CD4-positive, CD25-positive, alpha-beta regulatory T cell (primary cell): Measurements from ENCODE around the gene GRIK5. TPM values are rescaled to one million over a fixed set of nuclear protein-coding genes. Genes with fewer than 3 reads are reported as not detected.

ENCODE experiments used
- ATAC-seq, 2 donors: fragments of 150-1000 bp; cut with Tn5 transposase; one replicate each; pipeline ENCODE4 v1.10.0; 2021; ENCODE audit warnings: low read depth in 2 of 2, moderate number of reproducible peaks in 2 of 2, moderate library complexity in 1 of 2
- DNase-seq, 3 donors: peaks; one replicate each; pipeline versions ENCODE4 v3.0.0 to v3.0.0-alpha.2; 2012 to 2022; ENCODE audit warnings: mixed read lengths in 1 of 3
- H3K27ac ChIP-seq: one replicate; pipeline ENCODE4 v1.7.0; 2013; ENCODE audit warnings: mild to moderate bottlenecking, low read length; ENCODE audit not compliant: insufficient read depth, poor library complexity, severe bottlenecking
- H3K27me3 ChIP-seq: one replicate; pipeline ENCODE4 v1.7.0; 2013; ENCODE audit warnings: low read length; ENCODE audit not compliant: control insufficient read depth, insufficient read depth
- H3K36me3 ChIP-seq: one replicate; pipeline ENCODE4 v1.7.0; 2013; ENCODE audit warnings: mild to moderate bottlenecking, low read length, moderate library complexity; ENCODE audit not compliant: control insufficient read depth, insufficient read depth
- H3K4me1 ChIP-seq: 2 replicates; pipeline ENCODE4 v1.7.0; 2013; ENCODE audit warnings: mild to moderate bottlenecking, low read length; ENCODE audit not compliant: insufficient read depth, control insufficient read depth, poor library complexity, severe bottlenecking
- H3K4me3 ChIP-seq: one replicate; pipeline ENCODE4 v1.7.0; 2013; ENCODE audit warnings: low read depth, mild to moderate bottlenecking, low read length, moderate library complexity
- H3K9me3 ChIP-seq, 2 experiments: 1 replicate in 1 of 2; 2 replicates in 1 of 2; pipeline ENCODE4 v1.7.0; 2013; ENCODE audit warnings: low read length in 2 of 2, mild to moderate bottlenecking in 1 of 2, moderate library complexity in 1 of 2; ENCODE audit not compliant: control insufficient read depth in 2 of 2
- H3K27ac Mint-ChIP-seq, 3 donors: one replicate each; pipeline ENCODE4 v1.8.0; 2020 to 2022; ENCODE audit warnings: mild to moderate bottlenecking in 3 of 3, mixed read lengths in 3 of 3, moderate library complexity in 2 of 3
- H3K27me3 Mint-ChIP-seq: one replicate; pipeline ENCODE4 v1.8.0; 2022; ENCODE audit warnings: mild to moderate bottlenecking, mixed read lengths
- H3K36me3 Mint-ChIP-seq: one replicate; pipeline ENCODE4 v1.8.0; 2020; ENCODE audit warnings: mixed read lengths
- H3K4me1 Mint-ChIP-seq, 4 donors: one replicate each; pipeline ENCODE4 v1.8.0; 2020 to 2022; ENCODE audit warnings: mixed read lengths in 4 of 4, mild to moderate bottlenecking in 1 of 4
- H3K4me3 Mint-ChIP-seq, 4 donors: one replicate each; pipeline ENCODE4 v1.8.0; 2020 to 2022; ENCODE audit warnings: mild to moderate bottlenecking in 4 of 4, mixed read lengths in 4 of 4, moderate library complexity in 3 of 4
- H3K9me3 Mint-ChIP-seq, 7 donors: one replicate each; pipeline ENCODE4 v1.8.0; 2020 to 2022; ENCODE audit warnings: mixed read lengths in 7 of 7, mild to moderate bottlenecking in 3 of 7, moderate library complexity in 2 of 7
- polyA plus RNA-seq, 4 donors: library from polyadenylated mRNA; unstranded; fragments of 300-500 nt; fragmentation: Illumina TruSeq; gene quantifications; one replicate each; pipeline ENCODE4 v1.2.3, GENCODE V29; 2021
- total RNA-seq: library from RNA; stranded (reverse); gene quantifications from one replicate; pipeline ENCODE4 v1.2.3, GENCODE V29; 2022

Gene GRIK5
- total and polyA plus RNA-seq, 5 donors from 2014 or later = 0.06 to 0.52 TPM; not detected in 3

GRCh38 chr19:42074513-42075363 is 4.7 kb upstream of the GRIK5 start:
- H3K27me3 ChIP-seq = no peaks in the 10 kb centered on the region
- Mint-ChIP-seq H3K4me3 (peak overlapping the region; percentile 91 to 99 (median 96)), H3K27ac (peak overlapping the region; percentile 98 to 100 (median 100)), H3K9me3 (no peaks in the 10 kb centered on the region), H3K27me3 (peaks cover 8% of the 10 kb centered on the region), H3K4me1 (peaks cover 4 to 39% (median 28%) of the 10 kb centered on the region in 4 donors), H3K36me3 (peaks cover 27% of the 10 kb centered on the region)
- no peaks in the 10 kb centered on the region for H3K9me3 ChIP-seq
- H3K4me3 ChIP-seq = peak overlapping the region; percentile 91
- H3K4me1 ChIP-seq = peaks cover 27% of the 10 kb centered on the region
- DNase-seq = peak in 1 of 3 donors; percentile 16
- no peak for ATAC-seq
- peaks cover 14% of the 10 kb centered on the region for H3K36me3 ChIP-seq
- peak overlapping the region; percentile 98 for H3K27ac ChIP-seq

GRCh38 chr19:42071247-42071646 is 1.2 kb upstream of the GRIK5 start:
- DNase-seq (no peak), ATAC-seq (no peak)
- H3K4me1 Mint-ChIP-seq = peaks cover 4 to 16% (median 10%) of the 10 kb centered on the region in 4 donors
- Histone ChIP-seq H3K27ac (no peak overlapping the region), H3K4me1 (peaks cover 10% of the 10 kb centered on the region), H3K27me3 (no peaks in the 10 kb centered on the region), H3K36me3 (no peaks in the 10 kb centered on the region), H3K9me3 (no peaks in the 10 kb centered on the region), H3K4me3 (no peak overlapping the region)
- no peaks in the 10 kb centered on the region for H3K9me3 Mint-ChIP-seq
- H3K27ac Mint-ChIP-seq = no peak overlapping the region
- H3K27me3 Mint-ChIP-seq = peaks cover 8% of the 10 kb centered on the region
- H3K4me3 Mint-ChIP-seq = peak overlapping the region in 1 of 4 donors; percentile 60
- H3K36me3 Mint-ChIP-seq = peaks cover 7% of the 10 kb centered on the region

- ATAC-seq (no peak), DNase-seq (no peak)
- Mint-ChIP-seq H3K27me3 (peaks cover 4% of the 10 kb centered on the region), H3K4me3 (no peak overlapping the region), H3K9me3 (no peaks in the 10 kb centered on the region), H3K4me1 (peaks cover 0 to 4% (median 0%) of the 10 kb centered on the region in 4 donors), H3K27ac (no peak overlapping the region), H3K36me3 (no peaks in the 10 kb centered on the region)
- no peak overlapping the region for H3K27ac ChIP-seq
- H3K4me1 ChIP-seq = peaks cover 2% of the 10 kb centered on the region
- H3K36me3 ChIP-seq = no peaks in the 10 kb centered on the region
- H3K9me3 ChIP-seq = no peaks in the 10 kb centered on the region
- no peak overlapping the region for H3K4me3 ChIP-seq
- no peaks in the 10 kb centered on the region for H3K27me3 ChIP-seq
Observed at GRCh38 chr19:42068756-42069571, 1.0 kb downstream of the GRIK5 start.

GRCh38 chr19:42068361-42068755 is 1.6 kb downstream of the GRIK5 start:
- no peaks in the 10 kb centered on the region for H3K27me3 ChIP-seq
- Mint-ChIP-seq H3K4me3 (no peak overlapping the region), H3K4me1 (peaks cover 0 to 4% (median 0%) of the 10 kb centered on the region in 4 donors), H3K36me3 (no peaks in the 10 kb centered on the region), H3K27me3 (peaks cover 4% of the 10 kb centered on the region), H3K9me3 (no peaks in the 10 kb centered on the region), H3K27ac (no peak overlapping the region)
- peaks cover 2% of the 10 kb centered on the region for H3K4me1 ChIP-seq
- H3K27ac ChIP-seq = no peak overlapping the region
- no peak for ATAC-seq
- no peaks in the 10 kb centered on the region for H3K9me3 ChIP-seq
- no peak for DNase-seq
- no peaks in the 10 kb centered on the region for H3K36me3 ChIP-seq
- no peak overlapping the region for H3K4me3 ChIP-seq

GRCh38 chr19:42067315-42067888 is 2.6 kb downstream of the GRIK5 start:
- peaks cover 4% of the 10 kb centered on the region for H3K27me3 Mint-ChIP-seq
- H3K4me1 Mint-ChIP-seq = no peaks in the 10 kb centered on the region
- H3K4me3 ChIP-seq = no peak overlapping the region
- H3K36me3 Mint-ChIP-seq = no peaks in the 10 kb centered on the region
- DNase-seq (no peak), ATAC-seq (no peak)
- H3K27ac ChIP-seq = no peak overlapping the region
- no peaks in the 10 kb centered on the region for H3K9me3 ChIP-seq
- no peak overlapping the region for H3K27ac Mint-ChIP-seq
- no peaks in the 10 kb centered on the region for H3K27me3 ChIP-seq
- H3K4me1 ChIP-seq = peaks cover 2% of the 10 kb centered on the region
- no peaks in the 10 kb centered on the region for H3K36me3 ChIP-seq
- no peaks in the 10 kb centered on the region for H3K9me3 Mint-ChIP-seq
- H3K4me3 Mint-ChIP-seq = no peak overlapping the region

- Mint-ChIP-seq H3K4me3 (no peak overlapping the region), H3K4me1 (peaks cover 0 to 4% (median 0%) of the 10 kb centered on the region in 4 donors), H3K9me3 (no peaks in the 10 kb centered on the region), H3K27ac (no peak overlapping the region), H3K27me3 (peaks cover 2% of the 10 kb centered on the region), H3K36me3 (no peaks in the 10 kb centered on the region)
- H3K4me1 ChIP-seq = peaks cover 2% of the 10 kb centered on the region
- DNase-seq (peak in 1 of 3 donors; percentile 62), ATAC-seq (no peak)
- H3K36me3 ChIP-seq = no peaks in the 10 kb centered on the region
- no peaks in the 10 kb centered on the region for H3K9me3 ChIP-seq
- H3K27ac ChIP-seq = no peak overlapping the region
- H3K27me3 ChIP-seq = no peaks in the 10 kb centered on the region
- no peak overlapping the region for H3K4me3 ChIP-seq
Observed at GRCh38 chr19:42066075-42066754, 3.8 kb downstream of the GRIK5 start.

GRCh38 chr19:42065511-42065910 is 4.5 kb downstream of the GRIK5 start:
- H3K27me3 Mint-ChIP-seq = no peaks in the 10 kb centered on the region
- H3K27ac Mint-ChIP-seq = no peak overlapping the region
- ATAC-seq (no peak), DNase-seq (no peak)
- no peak overlapping the region for H3K27ac ChIP-seq
- H3K9me3 ChIP-seq = no peaks in the 10 kb centered on the region
- H3K4me3 Mint-ChIP-seq = no peak overlapping the region
- no peaks in the 10 kb centered on the region for H3K9me3 Mint-ChIP-seq
- H3K4me1 ChIP-seq = peaks cover 2% of the 10 kb centered on the region
- no peaks in the 10 kb centered on the region for H3K36me3 Mint-ChIP-seq
- no peak overlapping the region for H3K4me3 ChIP-seq
- peaks cover 0 to 4% (median 0%) of the 10 kb centered on the region in 4 donors for H3K4me1 Mint-ChIP-seq
- H3K27me3 ChIP-seq = no peaks in the 10 kb centered on the region
- H3K36me3 ChIP-seq = no peaks in the 10 kb centered on the region
